ENCODE data around the gene DNAH17. TPM values are rescaled to one million over a fixed set of nuclear protein-coding genes. Genes with fewer than 3 reads are reported as not detected.

The DNAH17 gene
- total RNA-seq, 1 experiment from 2014 or later, result 0.76 TPM

DNA sequence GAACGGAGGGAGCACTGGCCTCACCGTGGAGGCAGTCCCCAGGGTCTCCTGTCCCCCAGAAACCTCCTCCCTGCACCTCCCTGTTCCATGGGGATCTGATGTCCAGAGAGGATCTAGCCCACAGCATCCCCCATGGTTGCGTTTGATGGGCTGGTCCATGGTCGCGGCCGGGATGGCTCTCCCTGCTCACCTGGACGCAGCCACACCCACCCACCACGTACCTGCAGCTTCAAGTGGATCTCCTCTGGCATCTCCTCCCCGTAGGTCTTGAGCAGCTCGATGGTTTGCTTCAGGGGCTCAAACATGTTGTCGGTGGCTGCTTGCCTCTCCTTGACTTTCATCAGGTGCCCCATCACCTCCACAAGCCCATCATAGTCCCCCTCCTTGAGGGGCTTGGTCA lies 47.9 kb downstream of the DNAH17 start:
- CTCF ChIA-PET, result no interaction called here
- no peak overlapping the region for H3K4me3 ChIP-seq
- BruUV-seq (replicated peaks), result no TSS peak
- intact Hi-C loops (cut with micrococcal nuclease; ENCODE audit: unreplicated experiment), result no loop called here
- no peaks in the 10 kb centered on the region for H3K27me3 ChIP-seq (ENCODE audit: insufficient read depth, low read depth)
- H3K4me2 ChIP-seq, result no peak overlapping the region
- no peak overlapping the region for H2AFZ ChIP-seq
- DNase-seq, result no peak
- no peaks in the 10 kb centered on the region for H4K20me1 ChIP-seq (ENCODE audit: insufficient read depth)
- H3F3A ChIP-seq (ENCODE audit: insufficient read depth, low read depth), result peaks cover 6% of the 10 kb centered on the region; the same call in 1 of the 2 replicates
- no peaks in the 10 kb centered on the region for H3K9me2 ChIP-seq (ENCODE audit: insufficient read depth)
- no peaks in the 10 kb centered on the region for H3K36me3 ChIP-seq (ENCODE audit: low read depth)
- POLR2A ChIA-PET (ENCODE audit: unreplicated experiment), result no interaction called here
- TF ChIP-seq, protein P1, sequence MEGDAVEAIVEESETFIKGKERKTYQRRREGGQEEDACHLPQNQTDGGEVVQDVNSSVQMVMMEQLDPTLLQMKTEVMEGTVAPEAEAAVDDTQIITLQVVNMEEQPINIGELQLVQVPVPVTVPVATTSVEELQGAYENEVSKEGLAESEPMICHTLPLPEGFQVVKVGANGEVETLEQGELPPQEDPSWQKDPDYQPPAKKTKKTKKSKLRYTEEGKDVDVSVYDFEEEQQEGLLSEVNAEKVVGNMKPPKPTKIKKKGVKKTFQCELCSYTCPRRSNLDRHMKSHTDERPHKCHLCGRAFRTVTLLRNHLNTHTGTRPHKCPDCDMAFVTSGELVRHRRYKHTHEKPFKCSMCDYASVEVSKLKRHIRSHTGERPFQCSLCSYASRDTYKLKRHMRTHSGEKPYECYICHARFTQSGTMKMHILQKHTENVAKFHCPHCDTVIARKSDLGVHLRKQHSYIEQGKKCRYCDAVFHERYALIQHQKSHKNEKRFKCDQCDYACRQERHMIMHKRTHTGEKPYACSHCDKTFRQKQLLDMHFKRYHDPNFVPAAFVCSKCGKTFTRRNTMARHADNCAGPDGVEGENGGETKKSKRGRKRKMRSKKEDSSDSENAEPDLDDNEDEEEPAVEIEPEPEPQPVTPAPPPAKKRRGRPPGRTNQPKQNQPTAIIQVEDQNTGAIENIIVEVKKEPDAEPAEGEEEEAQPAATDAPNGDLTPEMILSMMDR (conservative IDR thresholded peaks at IDR 0.05), result no peak
- no peak for TF ChIP-seq EZH2 (IDR thresholded peaks at IDR 0.05; ENCODE audit: low read depth)
- H3K79me2 ChIP-seq (ENCODE audit: low read depth), result no peaks in the 10 kb centered on the region
- no peak overlapping the region for H3K27ac ChIP-seq
- peaks cover 30% of the 10 kb centered on the region for H3K4me1 ChIP-seq (replicated peaks; ENCODE audit: insufficient read depth)
- H3K9me3 ChIP-seq (ENCODE audit: insufficient read depth, low read depth), result no peaks in the 10 kb centered on the region

DNA sequence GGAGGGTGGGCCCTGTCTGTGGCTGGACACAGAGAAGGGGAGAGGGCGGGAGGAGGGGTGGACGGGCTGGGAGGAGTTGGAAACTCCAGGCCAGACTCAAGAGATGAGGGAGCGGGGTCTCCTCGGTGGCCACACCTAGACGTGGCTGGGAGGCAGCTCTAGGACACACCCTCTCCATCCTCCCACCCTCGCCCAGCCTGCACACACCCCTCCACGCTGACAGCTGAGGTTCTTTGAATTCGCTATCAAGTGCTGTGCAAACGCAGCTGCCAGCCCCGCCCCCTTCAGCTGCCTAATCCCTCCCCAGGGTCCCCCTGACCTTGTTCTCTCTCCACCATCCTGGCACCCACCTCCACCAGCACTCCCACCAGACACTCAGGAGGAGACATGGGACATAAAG lies 48.7 kb downstream of the DNAH17 start:
- CTCF ChIA-PET, result no interaction called here
- no peak for TF ChIP-seq EZH2 (IDR thresholded peaks at IDR 0.05; ENCODE audit: low read depth)
- TF ChIP-seq, protein P1 (conservative IDR thresholded peaks at IDR 0.05), result no peak
- DNase-seq, result no peak
- no peaks in the 10 kb centered on the region for H4K20me1 ChIP-seq (ENCODE audit: insufficient read depth)
- H3K9me3 ChIP-seq (ENCODE audit: insufficient read depth, low read depth), result no peaks in the 10 kb centered on the region
- H3K79me2 ChIP-seq (ENCODE audit: low read depth), result no peaks in the 10 kb centered on the region
- H2AFZ ChIP-seq, result no peak overlapping the region
- peaks cover 6% of the 10 kb centered on the region; the same call in 1 of the 2 replicates for H3F3A ChIP-seq (ENCODE audit: insufficient read depth, low read depth)
- intact Hi-C loops (cut with micrococcal nuclease; ENCODE audit: unreplicated experiment), result no loop called here
- H3K4me3 ChIP-seq, result no peak overlapping the region
- POLR2A ChIA-PET (ENCODE audit: unreplicated experiment), result no interaction called here
- H3K4me1 ChIP-seq (replicated peaks; ENCODE audit: insufficient read depth), result peaks cover 33% of the 10 kb centered on the region
- BruUV-seq (replicated peaks), result no TSS peak
- H3K27me3 ChIP-seq (ENCODE audit: insufficient read depth, low read depth), result no peaks in the 10 kb centered on the region
- no peak overlapping the region for H3K27ac ChIP-seq
- no peaks in the 10 kb centered on the region for H3K36me3 ChIP-seq (ENCODE audit: low read depth)
- H3K9me2 ChIP-seq (ENCODE audit: insufficient read depth), result no peaks in the 10 kb centered on the region
- no peak overlapping the region for H3K4me2 ChIP-seq

DNA sequence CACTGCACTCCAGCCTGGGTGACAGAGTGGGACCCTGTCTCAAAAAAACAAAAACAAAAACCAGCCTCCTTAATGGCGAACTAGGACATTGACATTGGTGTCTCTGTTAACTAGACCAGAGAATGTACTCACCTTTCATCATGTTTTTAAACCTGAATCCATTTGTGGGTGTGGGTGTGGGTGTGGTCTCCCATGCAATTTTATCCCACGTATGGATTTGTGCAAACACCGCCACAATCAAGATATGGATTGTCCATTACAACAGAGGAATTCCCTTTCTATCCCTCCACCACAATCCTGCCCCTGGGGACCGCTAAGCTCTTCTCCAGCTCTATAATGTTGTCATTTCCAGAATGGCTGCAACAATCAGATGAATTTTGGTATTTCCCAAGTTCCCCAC lies 49.9 kb downstream of the DNAH17 start:
- TF ChIP-seq EZH2 (IDR thresholded peaks at IDR 0.05; ENCODE audit: low read depth), result no peak
- TF ChIP-seq, protein P1 (conservative IDR thresholded peaks at IDR 0.05), result no peak
- DNase-seq, result no peak
- peaks cover 29% of the 10 kb centered on the region for H3K4me1 ChIP-seq (replicated peaks; ENCODE audit: insufficient read depth)

More for the DNA sequence above, 49.9 kb downstream of the DNAH17 start:
- Histone ChIP-seq H3K79me2 (ENCODE audit: low read depth) (no peaks in the 10 kb centered on the region), H3K27ac (peak overlapping the region; percentile 63), H2AFZ (no peak overlapping the region), H3K4me2 (no peak overlapping the region), H3K36me3 (ENCODE audit: low read depth) (no peaks in the 10 kb centered on the region), H3K27me3 (ENCODE audit: insufficient read depth, low read depth) (no peaks in the 10 kb centered on the region), H4K20me1 (ENCODE audit: insufficient read depth) (no peaks in the 10 kb centered on the region), H3K4me3 (no peak overlapping the region), H3K9me3 (ENCODE audit: insufficient read depth, low read depth) (no peaks in the 10 kb centered on the region), H3K9me2 (ENCODE audit: insufficient read depth) (no peaks in the 10 kb centered on the region), H3F3A (ENCODE audit: insufficient read depth, low read depth) (peaks cover 6% of the 10 kb centered on the region; the same call in 1 of the 2 replicates)
- POLR2A ChIA-PET (ENCODE audit: unreplicated experiment), result no interaction called here
- CTCF ChIA-PET, result no interaction called here
- intact Hi-C loops (cut with micrococcal nuclease; ENCODE audit: unreplicated experiment), result loop anchor here (1.0 kb wide), 1 partner anchor 65 kb away; no protein-coding TSS in a partner anchor
- BruUV-seq (replicated peaks), result TSS peak; percentile 29
